UCSD-AML1 (cell line): ENCODE results near the gene INPP5B.

ENCODE experiments used
- DNase-seq: peaks from one replicate; lab custom pipeline; 2025; ENCODE audit not compliant: unreplicated experiment; lab: John Stamatoyannopoulos, UW

The INPP5B gene

GRCh38 chr1:37845049-37845646 lies 101.7 kb downstream of the INPP5B start:
- DNase-seq = no peak

GRCh38 chr1:37844536-37844935 lies 102.3 kb downstream of the INPP5B start:
- no peak for DNase-seq

GRCh38 chr1:37841652-37842051 lies 105.2 kb downstream of the INPP5B start:
- no peak for DNase-seq

- no peak for DNase-seq
Measured at GRCh38 chr1:37840711-37841110, 106.1 kb downstream of the INPP5B start.

GRCh38 chr1:37839676-37840075 lies 107.2 kb downstream of the INPP5B start:
- DNase-seq = no peak

GRCh38 chr1:37836788-37837187 lies 110.1 kb downstream of the INPP5B start:
- no peak for DNase-seq

GRCh38 chr1:37831809-37832208 lies 115.0 kb downstream of the INPP5B start:
- DNase-seq = no peak

GRCh38 chr1:37831109-37831508 lies 115.7 kb downstream of the INPP5B start:
- DNase-seq = no peak

- DNase-seq = no peak
Measured at GRCh38 chr1:37828410-37829074, 118.3 kb downstream of the INPP5B start.

- no peak for DNase-seq
Measured at GRCh38 chr1:37825506-37825905, 121.3 kb downstream of the INPP5B start.

GRCh38 chr1:37824001-37824400 lies 122.9 kb downstream of the INPP5B start:
- DNase-seq = no peak

- no peak for DNase-seq
Measured at GRCh38 chr1:37822906-37823815, 123.7 kb downstream of the INPP5B start.

GRCh38 chr1:37821481-37821880 lies 125.4 kb downstream of the INPP5B start:
- DNase-seq = no peak

- DNase-seq = no peak
Measured at GRCh38 chr1:37817481-37817880, 129.4 kb downstream of the INPP5B start.

GRCh38 chr1:37814252-37814651 lies 132.6 kb downstream of the INPP5B start:
- DNase-seq = no peak

GRCh38 chr1:37813529-37814145 lies 133.2 kb downstream of the INPP5B start:
- DNase-seq = no peak

GRCh38 chr1:37811027-37811655 lies 135.7 kb downstream of the INPP5B start:
- peak; percentile 74 for DNase-seq
